Astrocyte (in vitro differentiated cells and primary cell): ENCODE measurements around the gene ETV6. TPM values are rescaled to one million over a fixed set of nuclear protein-coding genes. Genes with fewer than 3 reads are reported as not detected.

Experiments used
- DNase-seq: peaks from one replicate; pipeline ENCODE4 v3.0.0-alpha.2; 2010; ENCODE audit warnings: low read depth
- FAIRE-seq: peaks from 2 replicates; lab custom pipeline; 2011; peaks lifted over from hg19 to GRCh38; lab: Jason Lieb, UNC
- H2AFZ ChIP-seq: 2 replicates; pipeline ENCODE4 v1.6.0; 2012; ENCODE audit warnings: low read depth, low read length, inconsistent platforms
- H3K27ac ChIP-seq: 2 replicates; pipeline ENCODE4 v1.5.1; 2011; ENCODE audit warnings: low read depth, low read length, inconsistent platforms
- H3K27me3 ChIP-seq: 2 replicates; pipeline ENCODE4 v1.6.0; 2011; ENCODE audit warnings: low read length, inconsistent platforms; ENCODE audit not compliant: insufficient read depth
- H3K36me3 ChIP-seq: 2 replicates; pipeline ENCODE4 v1.5.1; 2011; ENCODE audit warnings: low read length, inconsistent platforms; ENCODE audit not compliant: insufficient read depth
- H3K4me1 ChIP-seq: 2 replicates; pipeline ENCODE4 v1.5.1; 2011; ENCODE audit warnings: low read length, inconsistent platforms; ENCODE audit not compliant: insufficient read depth
- H3K4me2 ChIP-seq: 2 replicates; pipeline ENCODE4 v1.6.0; 2012; ENCODE audit warnings: low read length, inconsistent platforms
- H3K4me3 ChIP-seq: 2 replicates; pipeline ENCODE4 v1.5.1; 2011; ENCODE audit warnings: low read depth, mild to moderate bottlenecking, low read length, inconsistent platforms; ENCODE audit not compliant: insufficient read depth
- H3K79me2 ChIP-seq: 2 replicates; pipeline ENCODE4 v1.6.0; 2012; ENCODE audit warnings: mild to moderate bottlenecking, low read length, inconsistent platforms; ENCODE audit not compliant: insufficient read depth
- H3K9ac ChIP-seq: 2 replicates; pipeline ENCODE4 v1.6.0; 2012; ENCODE audit warnings: mild to moderate bottlenecking, low read length, inconsistent platforms
- H3K9me3 ChIP-seq: 2 replicates; pipeline ENCODE4 v1.5.1; 2012; ENCODE audit warnings: low read depth, mild to moderate bottlenecking, low read length, inconsistent platforms; ENCODE audit not compliant: insufficient read depth
- H4K20me1 ChIP-seq: 2 replicates; pipeline ENCODE4 v1.6.0; 2012; ENCODE audit warnings: low read length, inconsistent platforms; ENCODE audit not compliant: insufficient read depth
- H3K27ac Mint-ChIP-seq: one replicate; pipeline ENCODE4 v1.8.0; 2021; ENCODE audit warnings: mild to moderate bottlenecking, mixed read lengths; ENCODE audit not compliant: unreplicated experiment
- H3K27me3 Mint-ChIP-seq: one replicate; pipeline ENCODE4 v1.8.0; 2021; ENCODE audit warnings: low read depth, mixed read lengths; ENCODE audit not compliant: unreplicated experiment
- H3K36me3 Mint-ChIP-seq: one replicate; pipeline ENCODE4 v1.8.0; 2021; ENCODE audit warnings: low read depth, mixed read lengths; ENCODE audit not compliant: unreplicated experiment
- H3K4me1 Mint-ChIP-seq: one replicate; pipeline ENCODE4 v1.8.0; 2021; ENCODE audit warnings: low read depth, mixed read lengths; ENCODE audit not compliant: unreplicated experiment
- H3K4me3 Mint-ChIP-seq: one replicate; pipeline ENCODE4 v1.8.0; 2021; ENCODE audit warnings: mild to moderate bottlenecking, moderate library complexity, mixed read lengths; ENCODE audit not compliant: unreplicated experiment
- H3K9me3 Mint-ChIP-seq: one replicate; pipeline ENCODE4 v1.8.0; 2021; ENCODE audit warnings: mild to moderate bottlenecking, mixed read lengths; ENCODE audit not compliant: unreplicated experiment
- CTCF ChIP-seq: IDR thresholded peaks from 2 replicates; pipeline ENCODE4 v1.5.1; 2011; ENCODE audit warnings: low read depth, mild to moderate bottlenecking, inconsistent platforms, low read length, moderate library complexity; ENCODE audit not compliant: insufficient read depth
- EZH2 ChIP-seq: IDR thresholded peaks from 2 replicates; pipeline ENCODE4 v1.6.1; 2012; ENCODE audit warnings: mild to moderate bottlenecking, low read length, inconsistent platforms; ENCODE audit not compliant: insufficient read depth
- total RNA-seq: library from RNA; stranded (reverse); gene quantifications from 2 replicates; pipeline ENCODE4 v1.2.1, GENCODE V29; 2021

The ETV6 gene
- total RNA-seq, 1 donor from 2014 or later = 41.2 TPM

GRCh38 chr12:11618046-11618445, 31.4 kb upstream of the ETV6 start:
- Mint-ChIP-seq H3K36me3 (no peaks in the 10 kb centered on the region), H3K9me3 (no peaks in the 10 kb centered on the region), H3K27ac (no peak overlapping the region), H3K4me1 (peaks cover 3% of the 10 kb centered on the region), H3K27me3 (no peaks in the 10 kb centered on the region), H3K4me3 (no peak overlapping the region)
- Histone ChIP-seq H3K4me2 (no peak overlapping the region), H3K4me1 (no peaks in the 10 kb centered on the region), H3K27ac (no peak overlapping the region), H3K9ac (no peak overlapping the region), H3K27me3 (no peaks in the 10 kb centered on the region), H3K9me3 (no peaks in the 10 kb centered on the region), H3K36me3 (no peaks in the 10 kb centered on the region), H3K4me3 (no peak overlapping the region), H4K20me1 (no peaks in the 10 kb centered on the region), H2AFZ (no peak overlapping the region), H3K79me2 (no peaks in the 10 kb centered on the region)
- DNase-seq (no peak), FAIRE-seq (no peak)
- no peak for TF ChIP-seq EZH2
- no peak for TF ChIP-seq CTCF

DNA sequence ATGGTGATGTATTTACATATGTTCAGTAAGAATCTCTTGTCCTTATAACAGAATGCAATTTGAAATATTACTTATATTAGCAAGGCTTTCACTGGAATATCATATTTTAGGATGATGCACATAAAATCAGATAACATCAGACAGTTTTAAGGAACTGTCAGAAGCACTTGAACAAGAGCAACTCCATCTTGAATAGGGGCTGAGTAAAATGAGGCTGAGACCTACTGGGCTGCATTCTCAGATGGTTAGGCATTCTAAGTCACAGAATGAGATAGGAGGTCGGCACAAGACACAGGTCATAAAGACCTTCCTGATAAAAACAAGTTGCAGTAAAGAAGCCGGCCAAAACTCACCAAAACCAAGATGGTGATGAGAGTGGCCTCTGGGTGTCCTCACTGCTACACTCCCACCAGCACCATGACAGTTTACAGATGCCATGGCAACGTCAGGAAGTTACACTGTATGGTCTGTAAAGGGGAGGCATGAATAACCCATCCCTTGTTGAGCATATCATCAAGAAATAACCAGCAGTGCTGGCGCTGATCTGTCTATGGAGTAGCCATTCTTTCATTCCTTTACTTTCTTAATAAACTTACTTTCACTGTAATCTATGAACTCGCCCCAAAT, 27.6 kb upstream of the ETV6 start:
- H3K27ac Mint-ChIP-seq = no peak overlapping the region
- FAIRE-seq = no peak
- peaks cover 2% of the 10 kb centered on the region for H3K9me3 Mint-ChIP-seq

More for the DNA sequence above, 27.6 kb upstream of the ETV6 start:
- Histone ChIP-seq H3K27me3 (no peaks in the 10 kb centered on the region), H3K4me1 (no peaks in the 10 kb centered on the region), H3K4me3 (no peak overlapping the region), H3K9ac (no peak overlapping the region), H3K27ac (no peak overlapping the region), H2AFZ (no peak overlapping the region), H4K20me1 (no peaks in the 10 kb centered on the region), H3K36me3 (no peaks in the 10 kb centered on the region), H3K4me2 (no peak overlapping the region), H3K79me2 (no peaks in the 10 kb centered on the region), H3K9me3 (no peaks in the 10 kb centered on the region)
- no peaks in the 10 kb centered on the region for H3K36me3 Mint-ChIP-seq
- H3K4me1 Mint-ChIP-seq = peaks cover 9% of the 10 kb centered on the region
- DNase-seq = no peak
- no peak for TF ChIP-seq CTCF
- TF ChIP-seq EZH2 = no peak
- no peaks in the 10 kb centered on the region for H3K27me3 Mint-ChIP-seq
- no peak overlapping the region for H3K4me3 Mint-ChIP-seq
